Coronary artery (tissue), 2 donors: ENCODE results near the gene AAR2.

ENCODE experiments used
- DNase-seq: peaks from one replicate; pipeline ENCODE4 v3.0.0-alpha.2; 2017; ENCODE audit warnings: low spot score
- H3K27ac ChIP-seq, 2 donors: fragments of 200-600 bp; sonication (generic); one replicate each; pipeline ENCODE4 v1.5.1; 2016 to 2019
- H3K4me3 ChIP-seq: fragments of 200-600 bp; sonication (generic); 2 replicates; pipeline ENCODE4 v1.5.1; 2016; ENCODE audit warnings: mild to moderate bottlenecking, moderate library complexity
- TF ChIP-seq, protein P1 (sequence below): fragments of 200-600 bp; sonication (generic); IDR thresholded peaks from one replicate; pipeline ENCODE4 v1.5.1; 2019; ENCODE audit warnings: antibody characterized with exemption

The AAR2 gene

GRCh38 chr20:36201198-36201597, 35.1 kb upstream of the AAR2 start:
- DNase-seq, result no peak
- Histone ChIP-seq H3K4me3 (no peak overlapping the region), H3K27ac (no peak overlapping the region)
- TF ChIP-seq, protein P1, sequence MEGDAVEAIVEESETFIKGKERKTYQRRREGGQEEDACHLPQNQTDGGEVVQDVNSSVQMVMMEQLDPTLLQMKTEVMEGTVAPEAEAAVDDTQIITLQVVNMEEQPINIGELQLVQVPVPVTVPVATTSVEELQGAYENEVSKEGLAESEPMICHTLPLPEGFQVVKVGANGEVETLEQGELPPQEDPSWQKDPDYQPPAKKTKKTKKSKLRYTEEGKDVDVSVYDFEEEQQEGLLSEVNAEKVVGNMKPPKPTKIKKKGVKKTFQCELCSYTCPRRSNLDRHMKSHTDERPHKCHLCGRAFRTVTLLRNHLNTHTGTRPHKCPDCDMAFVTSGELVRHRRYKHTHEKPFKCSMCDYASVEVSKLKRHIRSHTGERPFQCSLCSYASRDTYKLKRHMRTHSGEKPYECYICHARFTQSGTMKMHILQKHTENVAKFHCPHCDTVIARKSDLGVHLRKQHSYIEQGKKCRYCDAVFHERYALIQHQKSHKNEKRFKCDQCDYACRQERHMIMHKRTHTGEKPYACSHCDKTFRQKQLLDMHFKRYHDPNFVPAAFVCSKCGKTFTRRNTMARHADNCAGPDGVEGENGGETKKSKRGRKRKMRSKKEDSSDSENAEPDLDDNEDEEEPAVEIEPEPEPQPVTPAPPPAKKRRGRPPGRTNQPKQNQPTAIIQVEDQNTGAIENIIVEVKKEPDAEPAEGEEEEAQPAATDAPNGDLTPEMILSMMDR, result no peak

DNA sequence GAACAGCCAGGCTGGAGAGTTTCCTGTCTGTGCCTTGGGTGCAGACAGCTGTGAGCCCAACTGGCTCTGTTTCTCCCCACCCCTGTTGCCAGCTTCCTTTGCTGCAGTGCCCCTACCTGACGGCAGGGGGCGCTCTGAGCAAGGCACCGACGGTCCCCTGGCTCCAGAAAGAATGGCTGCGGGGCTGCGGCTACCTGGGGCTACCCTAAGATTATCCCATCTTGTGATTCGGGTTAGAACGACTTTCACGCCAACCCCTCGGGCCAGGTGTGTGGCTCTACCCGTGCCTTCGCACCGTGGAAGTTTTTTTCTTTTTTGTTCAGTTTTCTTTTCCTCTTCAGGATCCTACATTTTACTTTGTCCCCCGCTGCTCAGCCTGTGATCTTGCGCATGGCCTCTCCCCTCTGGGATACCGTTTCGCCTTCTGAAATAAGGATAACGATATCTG, 33.4 kb upstream of the AAR2 start:
- Histone ChIP-seq H3K4me3 (no peak overlapping the region), H3K27ac (no peak overlapping the region)
- TF ChIP-seq, protein P1, result peak; percentile 91
- no peak for DNase-seq

GRCh38 chr20:36203861-36204260, 32.4 kb upstream of the AAR2 start:
- H3K27ac ChIP-seq, result no peak overlapping the region
- TF ChIP-seq, protein P1, result no peak
- DNase-seq, result no peak

DNA sequence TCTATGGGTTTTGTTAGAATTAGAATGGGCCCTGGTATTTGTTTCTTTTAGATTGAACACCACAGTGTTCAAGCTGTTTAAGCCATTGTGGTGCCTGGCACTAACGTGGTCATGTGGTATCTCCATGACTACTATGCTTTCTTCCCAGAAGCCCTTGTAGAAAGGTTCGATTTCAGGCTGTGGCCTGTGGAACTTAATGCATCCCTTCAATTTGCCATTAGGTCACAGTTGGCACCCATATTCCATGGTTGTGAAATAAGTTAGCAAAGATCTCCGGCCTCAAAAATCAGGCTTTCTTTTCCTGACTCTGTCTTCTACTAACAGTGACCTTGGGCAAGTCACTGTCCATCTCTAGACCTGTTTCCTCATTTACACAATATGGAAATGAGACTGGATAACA, 31.3 kb upstream of the AAR2 start:
- H3K4me3 ChIP-seq, result no peak overlapping the region
- no peak for DNase-seq
- H3K27ac ChIP-seq, result no peak overlapping the region
- TF ChIP-seq, protein P1, result no peak

More at GRCh38 chr20:36203861-36204260, 32.4 kb upstream of the AAR2 start:
- no peak overlapping the region for H3K4me3 ChIP-seq

DNA sequence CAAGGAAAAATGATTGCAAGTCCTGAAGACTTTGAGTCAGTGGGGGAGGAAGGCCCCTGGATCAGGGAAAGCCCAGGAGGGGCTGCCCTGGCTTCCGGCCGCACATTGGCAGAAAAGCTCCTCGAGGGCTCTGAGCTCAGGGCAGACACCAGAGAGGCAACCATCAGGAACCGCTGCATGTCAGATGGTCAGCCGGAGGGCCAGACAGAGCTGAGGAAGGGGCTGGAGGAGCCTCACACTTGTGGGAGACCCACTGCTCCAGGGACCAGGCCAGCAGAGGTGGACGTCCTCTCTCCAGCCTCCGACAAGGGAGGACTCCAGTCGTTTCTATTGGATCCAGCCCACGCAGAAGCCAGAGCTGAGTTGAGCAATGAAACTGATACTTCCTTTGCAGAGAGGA, 30.2 kb upstream of the AAR2 start:
- DNase-seq, result no peak
- Histone ChIP-seq H3K4me3 (no peak overlapping the region), H3K27ac (no peak overlapping the region)
- TF ChIP-seq, protein P1, result no peak

GRCh38 chr20:36206641-36207040, 29.6 kb upstream of the AAR2 start:
- TF ChIP-seq, protein P1, result no peak
- Histone ChIP-seq H3K4me3 (no peak overlapping the region), H3K27ac (no peak overlapping the region)
- DNase-seq, result no peak

DNA sequence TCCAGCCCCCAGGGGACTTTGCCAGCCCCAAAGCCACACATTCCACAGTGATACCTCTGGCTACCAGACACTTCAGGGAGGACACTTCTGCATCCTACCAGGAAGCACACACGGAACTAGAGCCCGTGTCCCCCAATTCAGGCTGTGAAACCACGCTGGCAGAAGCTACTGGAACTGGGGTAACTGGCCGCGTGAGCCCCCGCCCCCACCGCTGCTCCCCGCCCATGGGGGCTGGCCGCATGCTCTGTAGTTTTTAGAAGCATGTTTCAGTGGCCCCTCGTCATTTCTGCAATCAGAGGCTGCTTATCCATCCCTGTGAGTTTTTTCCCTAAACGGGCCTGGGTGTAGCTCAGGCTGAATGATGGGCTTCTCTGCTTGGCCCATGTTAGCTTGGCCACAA, 28.7 kb upstream of the AAR2 start:
- Histone ChIP-seq H3K27ac (no peak overlapping the region), H3K4me3 (no peak overlapping the region)
- TF ChIP-seq, protein P1, result no peak
- DNase-seq, result no peak
